Thoracic aorta (tissue), 2 donors: ENCODE results near the gene SAMD3. TPM values are rescaled to one million over a fixed set of nuclear protein-coding genes. Genes with fewer than 3 reads are reported as not detected.

Source experiments
- ATAC-seq: fragments of 150-250 bp; one replicate; pipeline ENCODE4 v1.8.0; 2017; ENCODE audit warnings: low read depth; ENCODE audit not compliant: insufficient number of reproducible peaks, low FRiP score
- DNase-seq: peaks from one replicate; pipeline ENCODE4 v3.0.0-alpha.2; 2020; ENCODE audit warnings: low spot score
- H3K27ac ChIP-seq, 2 donors: fragments of 200-600 bp; sonication (generic); 1 replicate in 1 of 2; 2 replicates in 1 of 2; pipeline ENCODE4 v1.5.1; 2016; ENCODE audit warnings: mild to moderate bottlenecking in 2 of 2, moderate library complexity in 2 of 2
- H3K27me3 ChIP-seq: fragments of 200-600 bp; sonication (generic); replicated peaks from 2 replicates; pipeline ENCODE4 v1.6.0; 2016; ENCODE audit warnings: mild to moderate bottlenecking; ENCODE audit not compliant: insufficient read depth
- H3K36me3 ChIP-seq: fragments of 200-600 bp; sonication (generic); one replicate; pipeline ENCODE4 v1.5.1; 2016
- H3K4me1 ChIP-seq, 2 donors: fragments of 200-600 bp; sonication (generic); 1 replicate in 1 of 2; 2 replicates in 1 of 2; pipeline versions ENCODE4 v1.5.1 to v1.6.0; 2016; ENCODE audit warnings: low read depth in 2 of 2, mild to moderate bottlenecking in 1 of 2; ENCODE audit not compliant: control insufficient read depth in 1 of 2
- H3K4me3 ChIP-seq: fragments of 200-600 bp; sonication (generic); 2 replicates; pipeline ENCODE4 v1.5.1; 2016; ENCODE audit warnings: mild to moderate bottlenecking
- H3K9me3 ChIP-seq: fragments of 200-600 bp; sonication (generic); 2 replicates; pipeline ENCODE4 v1.5.1; 2016
- CTCF ChIP-seq: fragments of 200-600 bp; sonication (generic); IDR thresholded peaks from one replicate; pipeline ENCODE4 v1.5.1; 2019; ENCODE audit warnings: antibody characterized with exemption
- total RNA-seq, 2 donors: library from RNA; depleted of rRNA; stranded (reverse); fragments of >200 nt; gene quantifications; one replicate each; pipeline versions ENCODE4 v1.1.0 to v1.2.3, GENCODE V29; 2016

SAMD3 gene
- total RNA-seq, 2 donors from 2014 or later = 1.2 to 1.8 TPM

- no peak for DNase-seq
- Histone ChIP-seq H3K27me3 (no peaks in the 10 kb centered on the region), H3K27ac (no peak overlapping the region), H3K36me3 (no peaks in the 10 kb centered on the region), H3K4me3 (no peak overlapping the region), H3K4me1 (no peaks in the 10 kb centered on the region), H3K9me3 (no peaks in the 10 kb centered on the region)
- TF ChIP-seq CTCF = no peak
- no peak for ATAC-seq
Observed at GRCh38 chr6:130259557-130259956, 36.8 kb upstream of the SAMD3 start.

- Histone ChIP-seq H3K27ac (no peak overlapping the region), H3K36me3 (no peaks in the 10 kb centered on the region), H3K9me3 (no peaks in the 10 kb centered on the region), H3K27me3 (no peaks in the 10 kb centered on the region), H3K4me1 (no peaks in the 10 kb centered on the region), H3K4me3 (no peak overlapping the region)
- DNase-seq (no peak), ATAC-seq (no peak)
- TF ChIP-seq CTCF = no peak
Observed at GRCh38 chr6:130259140-130259539, 36.4 kb upstream of the SAMD3 start.

- no peak overlapping the region for H3K27ac ChIP-seq
- no peaks in the 10 kb centered on the region for H3K4me1 ChIP-seq
- H3K9me3 ChIP-seq = no peaks in the 10 kb centered on the region
- DNase-seq (no peak), ATAC-seq (no peak)
- H3K36me3 ChIP-seq = no peaks in the 10 kb centered on the region
- H3K27me3 ChIP-seq = no peaks in the 10 kb centered on the region
- H3K4me3 ChIP-seq = no peak overlapping the region
- TF ChIP-seq CTCF = no peak
Observed at GRCh38 chr6:130252527-130253237, 29.9 kb upstream of the SAMD3 start.

- DNase-seq (no peak), ATAC-seq (no peak)
- TF ChIP-seq CTCF = no peak
- H3K9me3 ChIP-seq = no peaks in the 10 kb centered on the region
- no peak overlapping the region for H3K4me3 ChIP-seq
- H3K36me3 ChIP-seq = no peaks in the 10 kb centered on the region
- H3K27ac ChIP-seq = no peak overlapping the region
- H3K27me3 ChIP-seq = no peaks in the 10 kb centered on the region
- H3K4me1 ChIP-seq = no peaks in the 10 kb centered on the region
Observed at GRCh38 chr6:130245267-130245666, 22.5 kb upstream of the SAMD3 start.

GRCh38 chr6:130244728-130245127 is 22.0 kb upstream of the SAMD3 start:
- no peak for TF ChIP-seq CTCF
- no peak overlapping the region for H3K27ac ChIP-seq
- no peaks in the 10 kb centered on the region for H3K36me3 ChIP-seq
- H3K4me1 ChIP-seq = no peaks in the 10 kb centered on the region
- ATAC-seq = no peak
- H3K27me3 ChIP-seq = no peaks in the 10 kb centered on the region
- H3K4me3 ChIP-seq = no peak overlapping the region
- DNase-seq = no peak
- no peaks in the 10 kb centered on the region for H3K9me3 ChIP-seq
